ENCODE results near the gene SIVA1. TPM values are rescaled to one million over a fixed set of nuclear protein-coding genes. Genes with fewer than 3 reads are reported as not detected.

The SIVA1 gene
- total and polyA plus RNA-seq, 9 of the 15 experiments (the other 6 are each of a cell fraction or from before 2014, with no cell fraction given): 4.2 to 186 (median 54.2) TPM

DNA sequence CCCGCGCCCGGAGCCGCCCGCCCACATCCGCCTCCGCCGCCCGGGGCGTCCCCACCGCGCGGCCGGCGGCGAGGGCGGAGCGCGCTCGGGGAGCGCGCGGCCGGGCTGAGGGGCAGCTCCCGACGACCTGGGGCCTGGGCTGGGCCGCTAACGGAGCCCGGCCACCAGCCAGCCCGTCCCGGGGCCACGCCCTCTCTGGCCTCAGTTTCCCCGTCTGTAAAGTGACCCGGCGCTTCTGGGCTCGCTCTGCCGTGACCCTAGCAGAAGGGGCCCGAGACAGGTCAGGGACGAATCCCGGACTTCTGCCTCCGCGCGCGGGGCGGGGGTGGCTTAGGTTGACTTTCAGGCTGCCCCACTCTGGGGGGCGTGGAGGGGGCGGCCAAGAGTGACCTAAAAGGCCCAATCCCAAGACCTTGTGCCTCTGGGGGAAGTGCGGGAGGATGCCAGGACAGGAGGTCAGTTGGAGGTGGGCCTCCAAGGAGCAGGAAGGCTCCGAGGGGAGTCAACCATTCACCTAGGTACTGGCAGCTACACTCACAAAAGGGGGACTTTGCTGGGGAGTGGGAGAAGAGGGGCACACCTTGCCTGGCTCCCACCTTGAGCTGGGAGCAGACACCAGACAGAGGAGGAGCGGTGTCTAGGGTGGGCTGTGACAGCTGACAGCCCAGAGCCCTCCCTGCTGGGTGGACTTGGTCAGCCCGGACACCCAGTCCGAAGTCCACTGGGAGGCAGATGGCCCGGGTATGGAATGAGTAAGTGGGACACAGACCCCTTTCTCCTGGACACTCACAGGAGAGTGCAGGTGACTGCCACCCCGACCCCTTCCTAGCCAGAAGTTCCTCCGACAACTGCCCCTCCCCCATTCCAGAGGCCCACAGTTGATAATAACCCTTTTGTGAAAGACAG, 43.1 kb downstream of the SIVA1 start (continued):
- TF ChIP-seq, protein P1, sequence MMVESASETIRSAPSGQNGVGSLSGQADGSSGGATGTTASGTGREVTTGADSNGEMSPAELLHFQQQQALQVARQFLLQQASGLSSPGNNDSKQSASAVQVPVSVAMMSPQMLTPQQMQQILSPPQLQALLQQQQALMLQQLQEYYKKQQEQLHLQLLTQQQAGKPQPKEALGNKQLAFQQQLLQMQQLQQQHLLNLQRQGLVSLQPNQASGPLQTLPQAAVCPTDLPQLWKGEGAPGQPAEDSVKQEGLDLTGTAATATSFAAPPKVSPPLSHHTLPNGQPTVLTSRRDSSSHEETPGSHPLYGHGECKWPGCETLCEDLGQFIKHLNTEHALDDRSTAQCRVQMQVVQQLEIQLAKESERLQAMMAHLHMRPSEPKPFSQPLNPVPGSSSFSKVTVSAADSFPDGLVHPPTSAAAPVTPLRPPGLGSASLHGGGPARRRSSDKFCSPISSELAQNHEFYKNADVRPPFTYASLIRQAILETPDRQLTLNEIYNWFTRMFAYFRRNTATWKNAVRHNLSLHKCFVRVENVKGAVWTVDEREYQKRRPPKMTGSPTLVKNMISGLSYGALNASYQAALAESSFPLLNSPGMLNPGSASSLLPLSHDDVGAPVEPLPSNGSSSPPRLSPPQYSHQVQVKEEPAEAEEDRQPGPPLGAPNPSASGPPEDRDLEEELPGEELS (CRISPR knock-in tag; IDR thresholded peaks at IDR 0.05; ENCODE audit: borderline replicate concordance): no peak
- peak; percentile 22 for TF ChIP-seq POLR2B (IDR thresholded peaks at IDR 0.05; ENCODE audit: low read depth, partially characterized antibody)
- TF ChIP-seq, protein P2, sequence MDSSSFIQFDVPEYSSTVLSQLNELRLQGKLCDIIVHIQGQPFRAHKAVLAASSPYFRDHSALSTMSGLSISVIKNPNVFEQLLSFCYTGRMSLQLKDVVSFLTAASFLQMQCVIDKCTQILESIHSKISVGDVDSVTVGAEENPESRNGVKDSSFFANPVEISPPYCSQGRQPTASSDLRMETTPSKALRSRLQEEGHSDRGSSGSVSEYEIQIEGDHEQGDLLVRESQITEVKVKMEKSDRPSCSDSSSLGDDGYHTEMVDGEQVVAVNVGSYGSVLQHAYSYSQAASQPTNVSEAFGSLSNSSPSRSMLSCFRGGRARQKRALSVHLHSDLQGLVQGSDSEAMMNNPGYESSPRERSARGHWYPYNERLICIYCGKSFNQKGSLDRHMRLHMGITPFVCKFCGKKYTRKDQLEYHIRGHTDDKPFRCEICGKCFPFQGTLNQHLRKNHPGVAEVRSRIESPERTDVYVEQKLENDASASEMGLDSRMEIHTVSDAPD (CRISPR knock-in tag; IDR thresholded peaks at IDR 0.05): no peak
- no peak for TF ChIP-seq ZNF644 (tag; IDR thresholded peaks at IDR 0.05; ENCODE audit: low read depth)
- TF ChIP-seq TRIM24 (IDR thresholded peaks at IDR 0.05): no peak
- no peak for TF ChIP-seq ARHGAP35 (IDR thresholded peaks at IDR 0.05; ENCODE audit: partially characterized antibody)
- no peak for TF ChIP-seq NCOA4 (IDR thresholded peaks at IDR 0.05; ENCODE audit: partially characterized antibody)
- no peak for TF ChIP-seq MCM3 (IDR thresholded peaks at IDR 0.05)
- TF ChIP-seq ZNF785 (CRISPR knock-in tag; IDR thresholded peaks at IDR 0.05): no peak
- no peak for TF ChIP-seq NR2F6 (CRISPR knock-in tag; IDR thresholded peaks at IDR 0.05)
- no peak for TF ChIP-seq ZNF76 (CRISPR knock-in tag; IDR thresholded peaks at IDR 0.05; ENCODE audit: borderline replicate concordance)
- no peak for TF ChIP-seq ZFPM2 (CRISPR knock-in tag; IDR thresholded peaks at IDR 0.05)
- no peak for TF ChIP-seq ZNF717 (CRISPR knock-in tag; IDR thresholded peaks at IDR 0.05)
- no peak for TF ChIP-seq SMAD2 (IDR thresholded peaks at IDR 0.05; ENCODE audit: low read depth, low read length)
- no peak for TF ChIP-seq ZNF318 (IDR thresholded peaks at IDR 0.05; ENCODE audit: borderline replicate concordance in 1 of 2, low read depth in 1 of 2)
- TF ChIP-seq CXXC5 (CRISPR knock-in tag; IDR thresholded peaks at IDR 0.05): peak; percentile 51; the same call in 1 of the 2 replicates

Measured in K562 (cell line).